Neural cell (in vitro differentiated cells): ENCODE measurements around the gene GSTT2. TPM values are rescaled to one million over a fixed set of nuclear protein-coding genes. Genes with fewer than 3 reads are reported as not detected.

Experiments
- H2AFZ ChIP-seq: fragments of 200-600, 300-800 bp; sonication (generic), shearing (Covaris generic); 2 replicates; pipeline ENCODE4 v1.6.0; 2014; ENCODE audit warnings: low read depth, mild to moderate bottlenecking, antibody characterized with exemption, low read length, moderate library complexity
- H3F3A ChIP-seq: fragments of 200-600 bp; shearing (Covaris generic); 2 replicates; pipeline ENCODE4 v1.6.1; 2016; ENCODE audit warnings: mild to moderate bottlenecking, moderate library complexity, mixed read lengths, antibody characterized with exemption, low read length; ENCODE audit not compliant: insufficient read depth, poor library complexity, severe bottlenecking
- H3K27ac ChIP-seq: fragments of 200-600, 300-800 bp; sonication (generic), shearing (Covaris generic); 2 replicates; pipeline ENCODE4 v1.5.1; 2014; ENCODE audit warnings: mild to moderate bottlenecking, low read length, moderate library complexity
- H3K27me3 ChIP-seq: fragments of 300-800, 200-600 bp; sonication (generic), shearing (Covaris generic); 2 replicates; pipeline ENCODE4 v1.6.0; 2014; ENCODE audit warnings: mild to moderate bottlenecking, low read depth, low read length, moderate library complexity; ENCODE audit not compliant: insufficient read depth
- H3K36me3 ChIP-seq: fragments of 300-800, 200-600 bp; sonication (generic), shearing (Covaris generic); 2 replicates; pipeline ENCODE4 v1.5.1; 2014; ENCODE audit warnings: mild to moderate bottlenecking, antibody characterized with exemption, low read length, moderate library complexity; ENCODE audit not compliant: insufficient read depth
- H3K4me2 ChIP-seq: fragments of 300-800, 200-600 bp; sonication (generic), shearing (Covaris generic); 2 replicates; pipeline ENCODE4 v1.6.0; 2014; ENCODE audit warnings: mild to moderate bottlenecking, low read length
- H3K4me3 ChIP-seq: fragments of 300-800, 200-600 bp; sonication (generic), shearing (Covaris generic); 2 replicates; pipeline ENCODE4 v1.5.1; 2014; ENCODE audit warnings: mild to moderate bottlenecking, low read length, moderate library complexity
- H3K79me2 ChIP-seq: fragments of 200-600 bp; shearing (Covaris generic); replicated peaks from 2 replicates; pipeline ENCODE4 v1.6.0; 2014; ENCODE audit warnings: mild to moderate bottlenecking, low read length, moderate library complexity; ENCODE audit not compliant: insufficient read depth
- H3K9ac ChIP-seq: fragments of 300-800, 200-600 bp; sonication (generic), shearing (Covaris generic); 2 replicates; pipeline ENCODE4 v1.6.1; 2016; ENCODE audit warnings: mild to moderate bottlenecking, low read length, mixed read lengths
- H3K9me2 ChIP-seq: fragments of 200-600 bp; shearing (Covaris generic); 2 replicates; pipeline ENCODE4 v1.6.1; 2016; ENCODE audit warnings: mild to moderate bottlenecking, low read length, mixed read lengths; ENCODE audit not compliant: insufficient read depth
- H3K9me3 ChIP-seq: fragments of 200-600, 300-800 bp; sonication (generic), shearing (Covaris generic); 2 replicates; pipeline ENCODE4 v1.6.1; 2016; ENCODE audit warnings: mild to moderate bottlenecking, mixed run types, low read length, moderate library complexity, mixed read lengths
- H4K20me1 ChIP-seq: fragments of 200-600 bp; shearing (Covaris generic); 2 replicates; pipeline ENCODE4 v1.6.1; 2016; ENCODE audit warnings: mild to moderate bottlenecking, mixed run types; ENCODE audit not compliant: insufficient read depth
- EP300 ChIP-seq: fragments of 450-650 bp; conservative IDR thresholded peaks from 2 replicates; pipeline ENCODE4 v1.6.1; 2014; ENCODE audit warnings: antibody characterized with exemption, mild to moderate bottlenecking, moderate library complexity; ENCODE audit not compliant: poor library complexity, severe bottlenecking
- EZH2 ChIP-seq: fragments of 200-600, 300-800 bp; shearing (Covaris generic), sonication (generic); IDR thresholded peaks from 2 replicates; pipeline ENCODE4 v1.6.1; 2014; ENCODE audit warnings: antibody characterized with exemption, low read length, borderline replicate concordance, mild to moderate bottlenecking; ENCODE audit not compliant: insufficient read depth, poor library complexity, severe bottlenecking
- MXI1 ChIP-seq: fragments of 450-650 bp; conservative IDR thresholded peaks from 2 replicates; pipeline ENCODE4 v1.6.1; 2014; ENCODE audit warnings: antibody characterized with exemption, mild to moderate bottlenecking; ENCODE audit not compliant: poor library complexity, severe bottlenecking
- POLR2AphosphoS5 ChIP-seq: IDR thresholded peaks from 2 replicates; pipeline ENCODE4 v1.6.1; 2012
- RAD21 ChIP-seq: fragments of 450-650 bp; conservative IDR thresholded peaks from 2 replicates; pipeline ENCODE4 v1.6.1; 2014; ENCODE audit warnings: antibody characterized with exemption, mild to moderate bottlenecking, moderate library complexity
- REST ChIP-seq: IDR thresholded peaks from 2 replicates; pipeline ENCODE4 v1.6.1; 2012; ENCODE audit warnings: borderline replicate concordance
- SMC3 ChIP-seq: fragments of 450-650 bp; conservative IDR thresholded peaks from 2 replicates; pipeline ENCODE4 v1.6.1; 2014; ENCODE audit warnings: antibody characterized with exemption, mild to moderate bottlenecking, moderate library complexity; ENCODE audit not compliant: poor library complexity
- TAF1 ChIP-seq: IDR thresholded peaks from 2 replicates; pipeline ENCODE4 v1.6.1; 2012; ENCODE audit warnings: low read depth
- polyA plus RNA-seq: library from polyadenylated mRNA; depleted of rRNA; stranded (reverse); fragments of >200 nt; gene quantifications from 2 replicates; pipeline ENCODE4 v1.2.3, GENCODE V29; 2014
- TF ChIP-seq, protein P1 (sequence below): fragments of 450-650 bp; IDR thresholded peaks from 2 replicates; pipeline ENCODE4 v1.5.1; 2014; ENCODE audit warnings: antibody characterized with exemption, mild to moderate bottlenecking, moderate library complexity; ENCODE audit not compliant: poor library complexity, severe bottlenecking

The GSTT2 gene
- polyA plus RNA-seq, 1 donor from 2014 or later: not detected

DNA sequence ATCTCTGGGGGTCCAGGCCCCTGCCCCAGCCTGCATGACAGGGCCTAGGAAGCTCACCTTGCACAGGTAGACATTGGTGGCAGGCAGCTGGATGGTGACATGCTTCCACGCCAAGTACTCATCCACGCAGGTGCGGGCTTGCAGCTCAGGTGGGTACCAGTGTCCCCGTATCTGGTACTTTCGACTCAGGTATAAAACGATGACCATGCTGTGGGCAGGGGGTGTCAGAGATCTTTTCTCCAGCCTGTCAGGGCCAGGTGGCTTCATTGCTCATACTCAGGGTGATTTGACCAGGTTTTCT lies 26.9 kb downstream of the GSTT2 start:
- H4K20me1 ChIP-seq: no peaks in the 10 kb centered on the region
- H3K36me3 ChIP-seq: no peaks in the 10 kb centered on the region
- no peaks in the 10 kb centered on the region for H3F3A ChIP-seq
- TF ChIP-seq, protein P1, sequence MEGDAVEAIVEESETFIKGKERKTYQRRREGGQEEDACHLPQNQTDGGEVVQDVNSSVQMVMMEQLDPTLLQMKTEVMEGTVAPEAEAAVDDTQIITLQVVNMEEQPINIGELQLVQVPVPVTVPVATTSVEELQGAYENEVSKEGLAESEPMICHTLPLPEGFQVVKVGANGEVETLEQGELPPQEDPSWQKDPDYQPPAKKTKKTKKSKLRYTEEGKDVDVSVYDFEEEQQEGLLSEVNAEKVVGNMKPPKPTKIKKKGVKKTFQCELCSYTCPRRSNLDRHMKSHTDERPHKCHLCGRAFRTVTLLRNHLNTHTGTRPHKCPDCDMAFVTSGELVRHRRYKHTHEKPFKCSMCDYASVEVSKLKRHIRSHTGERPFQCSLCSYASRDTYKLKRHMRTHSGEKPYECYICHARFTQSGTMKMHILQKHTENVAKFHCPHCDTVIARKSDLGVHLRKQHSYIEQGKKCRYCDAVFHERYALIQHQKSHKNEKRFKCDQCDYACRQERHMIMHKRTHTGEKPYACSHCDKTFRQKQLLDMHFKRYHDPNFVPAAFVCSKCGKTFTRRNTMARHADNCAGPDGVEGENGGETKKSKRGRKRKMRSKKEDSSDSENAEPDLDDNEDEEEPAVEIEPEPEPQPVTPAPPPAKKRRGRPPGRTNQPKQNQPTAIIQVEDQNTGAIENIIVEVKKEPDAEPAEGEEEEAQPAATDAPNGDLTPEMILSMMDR: no peak
- no peak for TF ChIP-seq SMC3
- no peak overlapping the region for H3K4me3 ChIP-seq
- H3K27ac ChIP-seq: no peak overlapping the region
- no peaks in the 10 kb centered on the region for H3K9me2 ChIP-seq
- H3K4me2 ChIP-seq: no peak overlapping the region
- peaks cover 5% of the 10 kb centered on the region for H3K79me2 ChIP-seq
- H2AFZ ChIP-seq: no peak overlapping the region
- no peaks in the 10 kb centered on the region for H3K9me3 ChIP-seq
- no peak overlapping the region for H3K9ac ChIP-seq
- H3K27me3 ChIP-seq: no peaks in the 10 kb centered on the region

DNA sequence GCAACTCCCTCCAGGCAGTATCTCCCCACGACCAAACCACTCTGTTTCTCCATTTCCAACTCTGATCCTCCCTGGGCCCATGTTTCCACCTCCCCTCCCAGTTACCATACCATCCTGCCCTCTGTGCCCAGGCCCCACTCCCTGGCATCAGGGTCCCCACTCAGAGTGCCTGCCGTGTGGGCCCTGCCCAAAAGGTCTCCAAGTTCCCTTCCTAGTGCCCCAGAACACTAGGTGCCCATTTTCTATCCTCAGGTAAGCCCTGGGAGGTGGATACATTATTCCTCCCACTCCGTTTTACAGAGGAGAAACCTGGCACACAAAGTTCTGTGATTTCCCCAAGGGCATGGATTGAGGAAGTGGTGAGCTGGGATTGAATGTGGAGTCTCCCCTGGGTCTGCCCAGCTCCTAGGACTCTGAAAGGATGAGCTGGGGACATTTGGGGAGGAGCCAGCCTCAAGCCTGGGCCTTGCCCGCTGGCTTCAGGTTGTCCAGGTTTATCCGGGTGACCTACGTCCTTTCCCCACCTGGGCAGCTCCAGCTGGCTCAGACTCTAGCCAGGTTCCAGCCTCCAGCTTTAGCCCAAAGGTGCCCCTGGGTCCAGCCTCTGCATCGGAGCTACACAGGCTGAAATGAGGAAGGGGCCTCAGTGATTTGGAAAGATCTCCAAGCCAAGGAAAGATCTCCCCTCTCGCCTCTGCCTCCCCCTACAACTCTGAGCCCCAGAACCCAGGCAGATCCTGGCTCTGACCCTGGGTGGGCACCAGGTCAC lies 27.5 kb downstream of the GSTT2 start:
- Histone ChIP-seq H3F3A (no peaks in the 10 kb centered on the region), H3K4me3 (no peak overlapping the region), H3K9ac (no peak overlapping the region), H3K27me3 (no peaks in the 10 kb centered on the region), H4K20me1 (no peaks in the 10 kb centered on the region), H3K9me3 (no peaks in the 10 kb centered on the region), H3K27ac (no peak overlapping the region), H3K36me3 (no peaks in the 10 kb centered on the region), H2AFZ (no peak overlapping the region), H3K79me2 (peaks cover 10% of the 10 kb centered on the region), H3K4me2 (no peak overlapping the region), H3K9me2 (no peaks in the 10 kb centered on the region)
- TF ChIP-seq SMC3 (no peak), EP300 (no peak), TAF1 (no peak), REST (no peak), RAD21 (no peak), POLR2AphosphoS5 (no peak), EZH2 (no peak), MXI1 (no peak)
- TF ChIP-seq, protein P1: no peak
